ENCODE results near the gene STYXL1.
A peak's percentile ranks its signal among the peaks of the same experiment; 100 is the strongest.

STYXL1 gene

DNA sequence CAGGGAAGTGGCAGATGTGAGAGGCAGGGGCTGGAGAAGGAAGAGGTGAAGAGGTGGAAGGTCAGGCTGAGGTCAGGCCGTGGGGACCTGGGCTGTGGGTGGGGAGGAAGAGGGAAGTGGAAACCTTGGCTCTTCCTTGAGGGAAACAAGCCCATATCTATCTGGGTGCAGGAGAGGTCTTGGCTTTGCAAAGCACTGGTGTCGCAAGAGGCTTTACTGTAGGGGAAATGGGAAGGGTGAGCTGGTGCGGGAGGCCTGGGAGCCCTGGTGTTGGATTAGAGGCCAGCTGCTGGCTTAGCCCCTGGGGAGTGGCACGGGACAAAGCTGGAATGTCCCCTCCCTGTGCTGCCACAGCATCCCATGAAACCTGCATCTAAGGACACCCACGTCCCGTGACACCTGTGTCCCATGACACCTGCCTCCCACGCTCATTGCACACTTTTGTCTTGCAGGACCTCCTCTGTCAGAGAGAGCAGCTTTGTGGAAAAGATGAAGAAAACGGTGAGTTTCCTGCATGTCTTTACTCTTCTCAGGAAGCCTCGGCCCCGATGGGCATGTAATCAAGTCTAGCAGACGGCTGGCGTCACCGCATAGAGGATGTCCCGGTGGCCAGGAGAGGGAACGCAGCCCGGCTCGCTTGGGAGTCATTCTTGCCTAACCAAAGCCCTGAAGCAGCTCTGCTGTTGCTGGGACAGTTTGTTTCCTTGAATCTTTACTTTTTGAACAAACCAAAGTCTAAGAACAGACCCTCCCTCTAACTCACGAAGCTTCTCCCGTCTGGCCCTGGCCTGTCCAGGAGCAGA, 75.6 kb downstream of the STYXL1 start:
- no peak for DNase-seq

- DNase-seq = no peak
These were observed 76.4 kb downstream of the STYXL1 start for GRCh38 chr7:75971309-75971960.

- DNase-seq = no peak
These were observed 77.9 kb downstream of the STYXL1 start for GRCh38 chr7:75969704-75970498.

GRCh38 chr7:75969182-75969581, 78.6 kb downstream of the STYXL1 start:
- DNase-seq = no peak

- no peak for DNase-seq
These were observed 79.2 kb downstream of the STYXL1 start for GRCh38 chr7:75968561-75969001.

DNA sequence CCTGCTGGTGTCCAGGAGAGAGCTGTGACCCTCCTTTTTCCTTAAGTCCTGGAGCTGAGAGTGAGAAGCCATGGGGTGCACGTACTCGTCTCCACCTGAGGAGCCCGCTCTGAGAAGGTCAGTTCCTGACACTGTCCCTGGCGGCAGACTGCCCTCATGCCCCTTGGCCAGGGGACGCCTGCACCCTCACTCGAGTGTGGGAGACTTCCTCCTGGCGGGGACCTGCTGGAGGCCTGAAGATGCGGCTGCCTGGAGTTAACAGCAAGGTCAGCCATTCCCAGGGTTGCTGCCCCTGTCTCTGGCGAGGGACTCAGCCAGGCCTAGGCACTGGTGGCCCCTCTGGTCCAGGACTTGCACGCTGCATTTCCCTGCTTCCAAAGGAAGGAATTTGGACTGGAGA, 79.8 kb downstream of the STYXL1 start:
- no peak for DNase-seq

DNA sequence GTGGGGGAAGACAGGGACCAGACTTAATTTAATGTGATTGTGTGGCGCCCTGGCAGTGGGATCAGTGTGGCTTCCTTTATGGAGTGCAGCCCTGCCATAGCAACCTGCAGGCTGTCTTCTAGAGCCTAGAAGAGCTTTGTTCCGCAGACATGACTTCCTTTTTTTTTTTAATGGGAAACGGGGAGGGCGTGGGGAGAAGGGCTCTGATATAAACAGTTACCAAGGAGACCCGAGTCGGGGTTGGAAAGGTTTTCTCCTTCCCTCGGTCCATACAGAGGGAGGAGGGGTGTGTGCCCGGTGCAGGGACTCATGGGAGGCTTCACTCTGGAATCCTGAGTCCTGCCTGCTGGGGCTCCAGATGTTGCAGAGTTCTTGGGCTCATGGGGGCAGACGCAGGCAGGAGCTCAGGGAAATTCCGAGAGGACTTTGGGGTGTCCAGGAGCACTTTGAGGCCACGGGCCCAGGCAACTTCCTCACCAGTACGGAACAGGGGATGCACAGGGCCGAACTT, 80.3 kb downstream of the STYXL1 start:
- no peak for DNase-seq

- DNase-seq = no peak
These were observed 80.7 kb downstream of the STYXL1 start for GRCh38 chr7:75967055-75967454.

DNA sequence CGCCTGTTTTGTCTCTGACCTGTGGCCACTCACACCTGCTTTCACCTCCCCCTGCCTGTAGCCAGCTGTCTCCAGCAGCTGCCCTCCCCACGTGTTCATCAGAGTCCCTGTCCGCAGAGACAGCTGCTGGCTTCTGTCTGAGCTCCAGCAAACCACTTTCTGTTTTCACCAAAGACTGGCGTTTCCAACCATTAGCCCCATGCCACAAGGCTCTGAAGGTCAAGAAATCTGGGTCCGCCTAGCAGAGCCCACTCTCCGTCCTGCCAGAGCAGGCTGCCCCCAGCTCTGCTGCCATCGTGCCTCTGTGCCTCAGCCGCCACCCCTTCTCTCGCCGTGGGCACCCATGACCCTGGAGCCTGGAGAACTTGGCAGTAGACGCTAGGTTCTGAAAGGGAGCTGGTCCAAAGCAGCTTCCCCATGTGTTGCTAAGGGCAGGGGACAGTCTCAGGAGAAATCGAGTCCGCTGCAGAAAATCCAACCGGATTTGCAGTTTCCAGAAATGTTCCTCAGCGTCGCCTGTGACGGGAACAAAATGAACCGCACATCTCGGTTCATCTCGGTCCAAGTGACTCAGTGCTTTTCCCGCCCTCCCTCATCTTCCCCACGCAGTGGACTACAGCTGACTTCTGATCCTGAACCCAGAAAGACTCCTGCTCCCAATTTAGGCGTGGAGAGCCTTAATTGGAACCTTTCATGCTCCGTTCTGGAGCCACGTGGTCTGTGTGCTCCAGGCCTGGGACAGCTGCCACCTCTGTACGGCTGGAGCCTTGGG, 81.4 kb downstream of the STYXL1 start:
- DNase-seq = no peak

GRCh38 chr7:75965617-75966016, 82.2 kb downstream of the STYXL1 start:
- DNase-seq = no peak

DNA sequence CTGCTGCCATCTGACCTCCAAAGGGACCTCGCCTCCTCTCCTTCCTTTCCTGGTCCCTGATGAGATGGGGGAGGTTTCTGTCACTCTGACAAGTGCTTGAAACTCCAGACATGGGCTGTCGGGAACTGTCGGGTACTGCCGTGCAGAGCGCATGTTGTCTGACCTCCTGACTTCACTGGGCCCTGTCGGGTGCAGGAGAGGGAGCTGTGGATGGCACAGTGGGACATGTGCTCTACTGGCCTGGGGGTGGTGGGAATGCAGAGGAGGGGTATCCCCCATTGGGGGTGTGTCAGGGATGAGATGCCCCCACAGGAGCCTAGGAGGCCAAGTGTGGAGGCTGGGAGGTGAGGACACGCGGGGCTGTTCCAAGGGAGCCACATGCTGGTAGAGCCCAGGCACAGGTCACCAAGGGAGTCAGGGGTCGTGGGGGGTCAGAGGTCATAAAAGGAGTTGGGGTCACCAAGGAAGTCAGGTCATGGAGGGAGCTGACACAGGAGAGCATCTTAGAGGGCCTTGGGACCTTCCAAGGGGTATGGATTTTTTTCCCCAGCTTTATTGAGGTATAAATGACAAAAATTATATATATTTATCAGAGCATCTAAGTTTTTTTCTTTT, 84.3 kb downstream of the STYXL1 start:
- DNase-seq = no peak

GRCh38 chr7:75962607-75963380, 85.0 kb downstream of the STYXL1 start:
- no peak for DNase-seq

DNA sequence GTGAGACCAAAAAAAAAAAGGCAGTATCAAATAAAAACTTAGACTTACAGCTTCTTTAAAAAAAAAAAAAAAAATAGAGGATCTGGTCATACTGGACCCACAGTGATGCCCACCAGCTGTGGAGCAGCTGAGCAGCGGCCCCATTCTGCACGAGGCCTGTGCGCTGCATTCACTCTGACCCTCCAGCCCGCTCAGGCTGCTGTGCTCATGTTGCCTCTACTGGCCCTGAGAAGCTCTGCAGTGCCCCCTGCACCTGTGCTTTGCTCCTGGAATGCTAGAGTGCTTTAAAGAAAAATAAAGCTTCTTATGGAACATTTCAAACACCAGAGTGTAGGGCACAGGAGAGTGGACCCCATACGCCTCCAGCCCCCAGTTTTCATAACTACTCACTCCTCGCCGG, 86.6 kb downstream of the STYXL1 start:
- no peak for DNase-seq

- DNase-seq = no peak
These were observed 87.4 kb downstream of the STYXL1 start for GRCh38 chr7:75960372-75960771.

- DNase-seq = no peak
These were observed 88.8 kb downstream of the STYXL1 start for GRCh38 chr7:75958802-75959543.

GRCh38 chr7:75957021-75957736, 90.6 kb downstream of the STYXL1 start:
- no peak for DNase-seq

DNA sequence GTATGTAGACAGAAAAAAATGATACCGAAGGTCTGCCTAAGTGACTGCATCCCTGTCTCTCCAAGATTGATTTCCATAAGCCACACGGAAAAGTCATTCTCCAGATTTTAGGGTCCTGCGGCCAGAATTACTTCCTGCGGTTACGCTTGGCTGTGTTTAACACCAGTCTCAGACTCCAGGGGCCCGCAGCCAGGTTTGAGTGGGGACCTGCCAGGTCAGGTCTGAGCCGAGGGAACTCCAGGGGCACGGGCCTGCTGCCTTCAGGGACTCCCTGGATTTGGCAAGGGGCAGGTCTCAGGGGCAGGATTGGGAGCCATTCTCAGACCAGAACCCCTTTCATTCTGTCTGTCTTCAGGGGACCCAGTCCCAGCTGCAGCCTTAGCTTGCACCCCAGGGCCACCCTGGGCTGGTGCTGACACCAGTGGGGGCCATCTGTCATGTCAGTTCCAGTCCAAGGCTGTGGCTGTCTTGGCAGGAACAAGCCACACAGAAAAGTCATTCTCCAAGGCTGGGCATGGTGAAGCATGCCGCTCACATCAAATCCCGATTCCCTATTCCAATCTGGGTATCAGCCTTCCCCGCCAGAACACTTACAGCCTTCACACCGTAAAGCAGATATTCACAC, 92.4 kb downstream of the STYXL1 start:
- peak; percentile 6 for DNase-seq

- no peak for DNase-seq
These were observed 93.9 kb downstream of the STYXL1 start for GRCh38 chr7:75953931-75954330.

DNA sequence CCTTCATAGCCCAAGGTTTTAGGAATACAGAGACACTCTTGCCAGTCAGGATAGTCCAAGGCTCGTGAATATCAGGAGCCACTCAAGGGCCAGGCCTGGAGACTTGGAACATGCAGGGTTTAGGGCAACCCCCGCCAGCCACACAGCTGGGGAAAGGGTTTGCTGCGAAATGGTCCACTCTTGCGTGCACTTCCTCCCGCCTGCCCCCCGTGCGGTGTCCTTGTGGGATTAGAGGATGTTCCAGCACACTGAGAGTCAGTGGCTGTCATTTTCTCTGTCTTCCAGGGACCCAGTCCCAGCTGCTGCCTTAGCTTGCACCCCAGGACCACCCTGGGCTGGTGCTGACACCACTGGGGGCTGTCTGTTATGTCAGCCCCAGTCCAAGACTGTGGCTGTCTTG, 94.4 kb downstream of the STYXL1 start:
- no peak for DNase-seq
